Body of pancreas (tissue), 4 donors: Measurements from ENCODE around the gene HLA-DQB1.

Experiments
- CTCF ChIP-seq, 7 experiments: fragments of 450-650 bp in 4 of 7; fragments of 200-600 bp in 3 of 7; sonication (generic) in 3 of 7; IDR thresholded peaks; one replicate each; pipeline ENCODE4 v1.5.1; 2016 to 2019; ENCODE audit warnings: antibody characterized with exemption in 7 of 7
- POLR2A ChIP-seq, 3 donors: fragments of 450-650 bp; IDR thresholded peaks; one replicate each; pipeline ENCODE4 v1.6.1; 2016; ENCODE audit warnings: antibody characterized with exemption in 3 of 3, mild to moderate bottlenecking in 2 of 3

- TF ChIP-seq CTCF (IDR thresholded peaks at IDR 0.05) (no peak), POLR2A (IDR thresholded peaks at IDR 0.05) (no peak)
These were observed 4.4 kb downstream of the HLA-DQB1 start for GRCh38 chr6:32662099-32662498.
